Activated T-helper 17 cell treated with anti-CD3 and anti-CD28 coated beads, Interleukin-2, amount 50 U/mL, for 72 hours (primary cell): ENCODE data around the gene TTF2. TPM values are rescaled to one million over a fixed set of nuclear protein-coding genes. Genes with fewer than 3 reads are reported as not detected.

ENCODE experiments used
- total RNA-seq, 2 donors: library from RNA; stranded (reverse); gene quantifications; one replicate each; pipeline ENCODE4 v1.2.3, GENCODE V29; 2022

The TTF2 gene
- total RNA-seq, 2 donors from 2014 or later = 71.4 to 98.0 TPM

Other genes with a start within 250 kb of the TTF2 start
- gene PTGFRN, start 150.4 kb upstream of the TTF2 start, total RNA-seq = 10 to 100 TPM; 10.1 to 11.1 TPM
- gene CD101, start 58.6 kb upstream of the TTF2 start, total RNA-seq = 1 to 10 TPM in 1 of 2 donors, under 1 TPM in 1; 0.26 to 2.1 TPM
- gene TRIM45, start 61.4 kb downstream of the TTF2 start, total RNA-seq = 1 to 10 TPM in 1 of 2 donors, under 1 TPM in 1; 0.78 to 2.0 TPM
- gene VTCN1, start 150.6 kb downstream of the TTF2 start, total RNA-seq = not detected